Mesenchymal stem cell (in vitro differentiated cells and primary cell): ENCODE data around the gene FNBP1.
A peak's percentile ranks its signal among the peaks of the same experiment; 100 is the strongest.

Source experiments
- DNase-seq: peaks from one replicate; pipeline ENCODE4 v3.0.0-alpha.2; 2013
- H2AFZ ChIP-seq: one replicate; pipeline ENCODE4 v1.6.1; 2013; ENCODE audit warnings: low read depth, mild to moderate bottlenecking, control low read depth, inconsistent platforms, low read length, moderate library complexity
- H2AK5ac ChIP-seq: 2 replicates; pipeline ENCODE4 v1.6.1; 2013; ENCODE audit warnings: low read length, moderate library complexity, mild to moderate bottlenecking, inconsistent platforms; ENCODE audit not compliant: severe bottlenecking
- H2BK120ac ChIP-seq: one replicate; pipeline ENCODE4 v1.6.1; 2013; ENCODE audit warnings: low read depth, mild to moderate bottlenecking, inconsistent platforms, low read length, moderate library complexity
- H2BK12ac ChIP-seq, 2 experiments: one replicate each; pipeline ENCODE4 v1.6.1; 2013; ENCODE audit warnings: inconsistent platforms in 2 of 2, low read length in 2 of 2, mild to moderate bottlenecking in 2 of 2, moderate library complexity in 2 of 2, control low read depth in 1 of 2
- H2BK15ac ChIP-seq: one replicate; pipeline ENCODE4 v1.6.1; 2013; ENCODE audit warnings: mild to moderate bottlenecking, low read depth, inconsistent platforms; ENCODE audit not compliant: poor library complexity, severe bottlenecking
- H2BK5ac ChIP-seq: 2 replicates; pipeline ENCODE4 v1.6.1; 2013; ENCODE audit warnings: low read depth, mild to moderate bottlenecking, low read length, control low read depth, inconsistent platforms; ENCODE audit not compliant: poor library complexity, severe bottlenecking
- H3K14ac ChIP-seq, 2 experiments: one replicate each; pipeline ENCODE4 v1.6.1; 2013; ENCODE audit warnings: inconsistent platforms in 2 of 2, low read length in 2 of 2, control low read depth in 1 of 2, mild to moderate bottlenecking in 1 of 2, moderate library complexity in 1 of 2
- H3K18ac ChIP-seq, 2 experiments: one replicate each; pipeline ENCODE4 v1.6.1; 2013; ENCODE audit warnings: inconsistent platforms in 2 of 2, low read length in 2 of 2, control low read depth in 1 of 2, low read depth in 1 of 2, mild to moderate bottlenecking in 1 of 2
- H3K23ac ChIP-seq, 2 experiments: one replicate each; pipeline ENCODE4 v1.6.1; 2013; ENCODE audit warnings: inconsistent platforms in 2 of 2, low read length in 2 of 2, mild to moderate bottlenecking in 2 of 2, moderate library complexity in 2 of 2, control low read depth in 1 of 2
- H3K27ac ChIP-seq: 2 replicates; pipeline ENCODE4 v1.5.1; 2013; ENCODE audit warnings: mild to moderate bottlenecking, moderate library complexity, low read length, control low read depth, inconsistent platforms; ENCODE audit not compliant: poor library complexity, severe bottlenecking
- H3K27me3 ChIP-seq, 2 experiments: 2 replicates each; pipeline versions ENCODE4 v1.6.1 to v1.7.0; 2013; ENCODE audit warnings: low read length in 2 of 2, mild to moderate bottlenecking in 2 of 2, moderate library complexity in 2 of 2, control low read depth in 1 of 2, inconsistent platforms in 1 of 2; ENCODE audit not compliant: control insufficient read depth in 1 of 2, insufficient read depth in 1 of 2
- H3K36me3 ChIP-seq, 2 experiments: 2 replicates each; pipeline versions ENCODE4 v1.6.1 to v1.7.0; 2013; ENCODE audit warnings: low read length in 2 of 2, control low read depth in 1 of 2, inconsistent platforms in 1 of 2, low read depth in 1 of 2, mild to moderate bottlenecking in 1 of 2; ENCODE audit not compliant: insufficient read depth in 2 of 2, control insufficient read depth in 1 of 2
- H3K4ac ChIP-seq, 2 experiments: one replicate each; pipeline ENCODE4 v1.6.1; 2013; ENCODE audit warnings: inconsistent platforms in 2 of 2, low read length in 2 of 2, mild to moderate bottlenecking in 2 of 2, moderate library complexity in 2 of 2, control low read depth in 1 of 2, low read depth in 1 of 2
- H3K4me1 ChIP-seq: 2 replicates; pipeline ENCODE4 v1.6.1; 2013; ENCODE audit warnings: low read depth, low read length, control low read depth; ENCODE audit not compliant: control insufficient read depth, insufficient read depth
- H3K4me2 ChIP-seq: 2 replicates; pipeline ENCODE4 v1.6.1; 2013; ENCODE audit warnings: low read length, mild to moderate bottlenecking, inconsistent platforms; ENCODE audit not compliant: poor library complexity, severe bottlenecking
- H3K4me3 ChIP-seq, 2 experiments: 2 replicates each; pipeline versions ENCODE4 v1.5.1 to v1.7.0; 2013; ENCODE audit warnings: low read length in 2 of 2, mild to moderate bottlenecking in 2 of 2, control low read depth in 1 of 2, low read depth in 1 of 2; ENCODE audit not compliant: insufficient read depth in 1 of 2
- H3K79me1 ChIP-seq: replicated peaks from 2 replicates; pipeline ENCODE4 v1.6.1; 2013; ENCODE audit warnings: mild to moderate bottlenecking, control low read depth, low read length, inconsistent platforms; ENCODE audit not compliant: poor library complexity, severe bottlenecking
- H3K9ac ChIP-seq: 2 replicates; pipeline ENCODE4 v1.7.0; 2013; ENCODE audit warnings: mild to moderate bottlenecking, low read length, moderate library complexity
- H3K9me3 ChIP-seq: 2 replicates; pipeline ENCODE4 v1.7.0; 2013; ENCODE audit warnings: mild to moderate bottlenecking, low read length; ENCODE audit not compliant: control insufficient read depth
- H4K8ac ChIP-seq: one replicate; pipeline ENCODE4 v1.6.1; 2013; ENCODE audit warnings: inconsistent platforms, mild to moderate bottlenecking, low read length, moderate library complexity
- H4K91ac ChIP-seq: one replicate; pipeline ENCODE4 v1.6.1; 2013; ENCODE audit warnings: mild to moderate bottlenecking, low read length, inconsistent platforms
- WGBS: methylation state at CpG from one replicate; pipeline ENCODE4 v1.1.7; 2013; ENCODE audit warnings: mixed read lengths; 5-methylcytosine and 5-hydroxymethylcytosine counted together

FNBP1 gene

GRCh38 chr9:129897263-129897662 is 145.7 kb downstream of the FNBP1 start:
- no peak overlapping the region for H3K4me2 ChIP-seq
- H3K9me3 ChIP-seq, result no peaks in the 10 kb centered on the region
- no peak overlapping the region for H3K23ac ChIP-seq
- H2BK120ac ChIP-seq, result no peak overlapping the region
- no peaks in the 10 kb centered on the region for H3K79me1 ChIP-seq
- no peak overlapping the region for H4K91ac ChIP-seq
- H2BK5ac ChIP-seq, result no peak overlapping the region
- no peak overlapping the region for H2AFZ ChIP-seq
- no peaks in the 10 kb centered on the region for H3K27me3 ChIP-seq
- H3K36me3 ChIP-seq, result peaks cover 9 to 62% of the 10 kb centered on the region in 2 experiments
- H3K18ac ChIP-seq, result no peak overlapping the region
- H2BK12ac ChIP-seq, result no peak overlapping the region
- 94% methylated on average over 3 of the region's 6 CpGs for WGBS
- H3K27ac ChIP-seq, result no peak overlapping the region
- H2AK5ac ChIP-seq, result no peak overlapping the region
- H3K4ac ChIP-seq, result no peak overlapping the region
- no peak for DNase-seq
- H3K9ac ChIP-seq, result no peak overlapping the region
- H3K14ac ChIP-seq, result no peak overlapping the region
- H4K8ac ChIP-seq, result no peak overlapping the region
- no peak overlapping the region for H2BK15ac ChIP-seq
- H3K4me3 ChIP-seq, result no peak overlapping the region
- no peaks in the 10 kb centered on the region for H3K4me1 ChIP-seq

- H3K23ac ChIP-seq, result no peak overlapping the region
Measured at GRCh38 chr9:129895376-129896268, 147.4 kb downstream of the FNBP1 start.

GRCh38 chr9:129894120-129894823 is 148.7 kb downstream of the FNBP1 start:
- H3K14ac ChIP-seq, result no peak overlapping the region
- H4K91ac ChIP-seq, result no peak overlapping the region
- H2AFZ ChIP-seq, result no peak overlapping the region
- H3K9ac ChIP-seq, result no peak overlapping the region
- WGBS, result 95% methylated on average over 8 of the region's 9 CpGs
- no peak overlapping the region for H3K4me3 ChIP-seq
- no peak overlapping the region for H3K23ac ChIP-seq
- H2BK120ac ChIP-seq, result no peak overlapping the region
- no peak overlapping the region for H3K4ac ChIP-seq
- DNase-seq, result no peak
- H3K27me3 ChIP-seq, result no peaks in the 10 kb centered on the region
- H3K27ac ChIP-seq, result no peak overlapping the region
- peaks cover 4% of the 10 kb centered on the region for H3K4me1 ChIP-seq
- no peaks in the 10 kb centered on the region for H3K9me3 ChIP-seq
- H2BK15ac ChIP-seq, result no peak overlapping the region
- no peaks in the 10 kb centered on the region for H3K79me1 ChIP-seq
- H2BK12ac ChIP-seq, result no peak overlapping the region
- peaks cover 10 to 50% of the 10 kb centered on the region in 2 experiments for H3K36me3 ChIP-seq
- H3K18ac ChIP-seq, result no peak overlapping the region
- no peak overlapping the region for H4K8ac ChIP-seq
- no peak overlapping the region for H3K4me2 ChIP-seq
- no peak overlapping the region for H2AK5ac ChIP-seq
- H2BK5ac ChIP-seq, result no peak overlapping the region

More at GRCh38 chr9:129895376-129896268, 147.4 kb downstream of the FNBP1 start:
- no peak overlapping the region for H4K91ac ChIP-seq
- H3K79me1 ChIP-seq, result no peaks in the 10 kb centered on the region
- no peak overlapping the region for H2AK5ac ChIP-seq
- no peak overlapping the region for H2BK120ac ChIP-seq
- no peak overlapping the region for H4K8ac ChIP-seq
- no peak overlapping the region for H3K4me2 ChIP-seq
- H3K9me3 ChIP-seq, result no peaks in the 10 kb centered on the region
- H3K4me3 ChIP-seq, result no peak overlapping the region
- no peak overlapping the region for H2AFZ ChIP-seq
- H3K18ac ChIP-seq, result no peak overlapping the region
- no peak overlapping the region for H2BK5ac ChIP-seq
- H3K36me3 ChIP-seq, result peaks cover 9 to 56% of the 10 kb centered on the region in 2 experiments
- H3K9ac ChIP-seq, result no peak overlapping the region
- H2BK15ac ChIP-seq, result no peak overlapping the region
- H3K27me3 ChIP-seq, result no peaks in the 10 kb centered on the region
- no peak overlapping the region for H2BK12ac ChIP-seq
- 96% methylated on average over 17 of the region's 17 CpGs for WGBS
- H3K27ac ChIP-seq, result no peak overlapping the region
- no peak overlapping the region for H3K4ac ChIP-seq
- H3K4me1 ChIP-seq, result peaks cover 1% of the 10 kb centered on the region
- no peak overlapping the region for H3K14ac ChIP-seq
- DNase-seq, result no peak

GRCh38 chr9:129891569-129891968 is 151.4 kb downstream of the FNBP1 start:
- Histone ChIP-seq H3K27ac (no peak overlapping the region), H4K91ac (no peak overlapping the region), H3K14ac (no peak overlapping the region), H2BK12ac (no peak overlapping the region), H3K27me3 (no peaks in the 10 kb centered on the region), H2AK5ac (no peak overlapping the region), H3K36me3 (peaks cover 18 to 42% of the 10 kb centered on the region in 2 experiments), H3K4me3 (no peak overlapping the region), H2BK120ac (no peak overlapping the region), H2BK15ac (no peak overlapping the region), H3K4me1 (peaks cover 7% of the 10 kb centered on the region), H3K4ac (no peak overlapping the region), H4K8ac (no peak overlapping the region), H2AFZ (no peak overlapping the region), H3K9me3 (no peaks in the 10 kb centered on the region), H2BK5ac (no peak overlapping the region), H3K4me2 (no peak overlapping the region), H3K18ac (no peak overlapping the region), H3K23ac (no peak overlapping the region), H3K9ac (no peak overlapping the region), H3K79me1 (no peaks in the 10 kb centered on the region)
- peak; percentile 16 for DNase-seq
- 100% methylated on average over 3 of the region's 4 CpGs for WGBS
